Frontal cortex (tissue), 4 donors: ENCODE data around the gene STOML2. TPM values are rescaled to one million over a fixed set of nuclear protein-coding genes. Genes with fewer than 3 reads are reported as not detected.
A peak's percentile ranks its signal among the peaks of the same experiment; 100 is the strongest.
"Not testable (repeated sequence)": the region's sequence is repeated elsewhere in the genome, so short reads cannot be mapped to it uniquely, and the experiment has no call there.

Source experiments
- DNase-seq, 2 donors: peaks; one replicate each; pipeline ENCODE4 v3.0.0; 2012; ENCODE audit warnings: low spot score in 2 of 2
- FAIRE-seq: peaks from 2 replicates; lab custom pipeline; 2012; peaks lifted over from hg19 to GRCh38; lab: Jason Lieb, UNC
- total RNA-seq: library from RNA; depleted of rRNA; stranded (reverse); fragments of >200 nt; gene quantifications from one replicate; pipeline ENCODE4 v1.2.3, GENCODE V29; 2014
- donor health status: control.
- donor health status: control.
- donor health status: control.

The STOML2 gene
- 55.4 TPM for total RNA-seq

GRCh38 chr9:35102769-35103659, at the start of gene STOML2:
STOML2 (minus strand) TSS chr9:35103131; CDS start chr9:35103094, 37 bp downstream.
- FAIRE-seq (no peak), DNase-seq (peak; percentile 92 to 97)

DNA sequence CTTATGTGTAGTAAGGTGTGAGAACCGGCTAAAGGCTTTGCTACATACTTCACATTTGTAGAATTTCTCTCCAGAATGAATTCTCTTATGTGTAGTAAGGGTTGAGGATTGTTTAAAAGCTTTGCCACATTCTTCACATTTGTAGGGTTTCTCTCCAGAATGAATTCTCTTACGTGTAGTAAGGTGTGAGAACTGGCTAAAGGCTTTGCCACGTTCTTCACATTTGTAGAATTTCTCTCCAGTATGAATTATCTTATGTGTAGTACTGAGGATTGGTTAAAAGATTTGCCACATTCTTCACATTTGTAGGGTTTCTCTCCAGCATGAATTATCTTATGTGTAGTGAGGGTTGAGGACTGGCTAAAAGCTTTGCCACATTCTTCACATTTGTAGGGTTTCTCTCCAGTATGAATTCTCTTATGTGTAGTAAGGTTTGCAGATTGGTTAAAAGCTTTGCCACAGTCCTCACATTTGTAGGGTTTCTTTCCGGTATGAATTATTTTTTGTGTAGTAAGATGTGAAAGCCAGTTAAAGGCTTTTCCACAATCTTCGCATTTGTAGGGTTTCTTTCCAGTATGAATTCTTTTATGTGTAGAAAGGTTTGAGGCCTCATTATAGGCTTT, 45.1 kb upstream of the STOML2 start:
- DNase-seq, FAIRE-seq: not testable (repeated sequence)

GRCh38 chr9:35142037-35142436, 39.1 kb upstream of the STOML2 start:
- DNase-seq = no peak
- no peak for FAIRE-seq

DNA sequence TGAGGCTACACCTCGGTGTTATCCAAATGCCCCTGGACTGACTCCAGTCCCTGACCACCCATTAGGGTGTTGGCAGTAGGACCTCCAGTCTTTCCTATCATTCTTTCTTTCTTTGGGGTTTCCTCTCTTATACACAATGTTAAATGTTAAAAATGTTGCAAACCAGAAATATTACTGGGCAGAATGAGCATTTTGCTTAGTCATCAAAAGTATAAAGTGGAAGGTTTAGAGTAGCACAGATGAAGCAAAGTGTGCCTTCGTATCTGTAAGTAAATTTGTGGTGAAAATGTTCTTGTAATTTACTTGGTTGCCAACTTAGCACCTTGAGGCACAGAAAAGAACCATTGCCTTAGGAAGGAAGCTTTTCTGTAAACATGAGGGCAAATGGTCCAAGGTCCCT, 37.2 kb upstream of the STOML2 start:
- FAIRE-seq (no peak), DNase-seq (no peak)

GRCh38 chr9:35136866-35137265, 33.9 kb upstream of the STOML2 start:
- FAIRE-seq = no peak
- no peak for DNase-seq

- FAIRE-seq (no peak), DNase-seq (no peak)
Observed at GRCh38 chr9:35135988-35136387, 33.1 kb upstream of the STOML2 start.

- DNase-seq (no peak), FAIRE-seq (no peak)
Observed at GRCh38 chr9:35134920-35135319, 32.0 kb upstream of the STOML2 start.

DNA sequence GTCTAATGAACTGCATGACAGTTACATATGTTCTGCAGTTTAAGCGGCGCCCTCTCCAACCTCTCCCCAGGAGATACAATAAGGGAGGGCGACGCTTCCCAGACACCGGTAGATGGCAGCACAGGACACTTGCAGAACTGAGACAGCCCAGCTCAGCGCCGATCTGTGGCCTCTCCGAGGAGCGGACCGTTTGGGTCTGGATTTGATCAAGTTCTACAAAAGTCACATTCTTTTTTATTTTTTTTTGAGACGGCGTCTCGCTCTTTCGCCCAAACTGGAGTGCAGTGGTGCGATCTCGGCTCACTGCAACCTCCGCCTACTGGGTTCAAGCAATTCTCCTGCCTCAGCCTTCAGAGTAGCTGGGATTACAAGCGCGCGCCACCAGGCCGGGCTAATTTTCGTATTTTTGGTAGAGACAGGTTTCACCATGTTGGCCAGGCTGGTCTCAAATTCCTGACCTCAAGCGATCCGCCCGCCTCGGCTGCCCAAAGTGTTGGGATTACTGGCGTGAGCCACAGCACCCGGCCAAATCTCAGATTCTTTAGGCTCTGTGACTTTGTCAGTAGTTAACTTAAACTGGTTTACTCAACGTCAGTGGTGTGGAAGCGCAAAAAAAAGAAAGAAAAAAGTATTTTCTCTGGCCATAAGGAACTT, 14.1 kb upstream of the STOML2 start:
- FAIRE-seq = no peak
- DNase-seq = peak in 1 of 2 donors; percentile 76

GRCh38 chr9:35116539-35116897, 13.6 kb upstream of the STOML2 start:
- no peak for FAIRE-seq
- DNase-seq = no peak

- no peak for FAIRE-seq
- DNase-seq = peak; percentile 64 to 85
Observed at GRCh38 chr9:35115680-35116538, 13.0 kb upstream of the STOML2 start, which contains the start of gene ATOSB. ATOSB (minus strand) TSS chr9:35115862; CDS start chr9:35108274, 7,588 bp downstream.

DNA sequence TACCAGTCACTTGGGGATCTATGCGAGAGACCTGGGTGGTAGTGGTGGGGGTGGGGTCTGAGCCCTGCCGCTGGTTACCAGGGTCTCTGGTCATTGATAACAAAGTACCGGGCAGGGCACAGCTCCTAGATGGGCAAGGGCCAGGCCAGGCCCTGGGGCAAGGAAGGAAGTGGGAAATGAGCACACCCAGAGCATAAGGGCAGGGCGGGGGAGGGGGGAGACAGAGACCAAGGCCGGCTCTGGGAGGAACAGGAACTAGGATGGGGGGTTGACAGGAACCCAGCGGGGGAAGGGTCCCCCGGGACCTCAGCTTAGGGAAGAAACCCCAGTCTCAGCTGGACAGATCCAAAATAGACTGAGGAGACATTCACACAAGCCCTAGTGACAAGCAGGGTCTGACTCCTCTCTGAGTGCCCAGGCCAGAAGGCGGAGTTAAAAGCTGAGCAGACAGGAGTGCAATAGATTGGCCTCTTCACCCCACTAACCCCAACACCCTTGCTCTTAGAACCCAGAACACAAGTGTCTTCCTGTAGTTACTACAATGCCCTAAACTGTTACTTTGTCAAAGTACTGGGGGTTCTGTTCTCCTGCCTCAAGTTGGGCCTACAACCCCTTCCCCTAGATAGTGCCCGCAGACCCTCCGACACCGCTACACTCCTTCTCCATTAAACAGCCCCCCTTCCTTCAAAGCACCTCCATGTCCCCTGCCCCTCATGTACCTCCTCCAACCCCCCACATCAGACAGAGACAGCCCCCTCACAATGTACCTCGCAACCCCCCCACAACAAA, 12.1 kb upstream of the STOML2 start:
- FAIRE-seq = no peak
- no peak for DNase-seq

- FAIRE-seq = no peak
- peak in 1 of 2 donors; percentile 68 for DNase-seq
Observed at GRCh38 chr9:35114113-35114839, 11.3 kb upstream of the STOML2 start.

- DNase-seq (no peak), FAIRE-seq (no peak)
Observed at GRCh38 chr9:35112257-35113020, 9.5 kb upstream of the STOML2 start.

DNA sequence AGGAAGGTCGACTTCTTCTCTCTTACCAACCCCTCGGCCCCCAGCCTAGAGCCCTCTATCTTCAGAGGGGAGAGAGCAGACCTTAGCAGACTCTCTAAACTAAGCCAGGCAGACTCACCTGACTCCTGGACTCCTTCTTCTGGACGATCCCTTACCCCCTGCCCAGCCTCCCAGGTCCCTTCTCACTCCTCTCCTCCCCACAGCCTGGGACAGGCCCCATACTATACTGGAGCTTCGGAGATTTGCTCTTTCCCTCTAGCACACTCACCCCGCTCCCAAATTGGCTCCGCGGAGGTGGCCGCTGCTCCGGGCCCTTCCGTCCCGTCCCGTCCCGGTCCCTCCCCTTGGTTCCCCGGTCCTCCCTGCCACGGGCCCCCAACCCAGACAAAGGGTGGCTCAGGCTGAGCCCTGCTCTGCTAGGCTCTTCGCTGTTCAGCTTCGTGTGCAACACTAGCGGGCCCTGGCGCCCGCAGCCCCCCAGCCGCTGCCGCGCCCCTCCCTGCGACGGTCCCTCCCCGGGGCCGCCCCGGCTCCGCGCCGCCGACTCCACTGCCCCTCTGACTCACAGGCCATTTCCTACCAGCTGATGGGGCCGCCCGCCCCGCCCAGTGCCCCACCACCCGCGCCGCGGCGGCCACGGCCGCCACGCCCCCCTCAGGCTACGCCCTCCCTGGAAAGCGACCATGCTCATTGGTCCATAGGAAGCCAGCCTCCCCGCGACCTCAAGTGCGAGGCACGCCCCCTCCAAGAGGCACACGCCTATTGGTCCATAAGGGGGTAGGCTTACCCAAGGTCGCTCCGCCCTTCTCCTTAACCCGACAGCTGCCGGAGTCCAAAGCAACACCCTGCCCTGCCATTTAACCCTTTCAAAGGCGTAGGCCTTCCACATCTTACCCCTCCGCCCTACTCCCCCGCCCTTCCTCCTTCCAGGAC, 8.3 kb upstream of the STOML2 start:
- DNase-seq (peak; percentile 96), FAIRE-seq (no peak)

DNA sequence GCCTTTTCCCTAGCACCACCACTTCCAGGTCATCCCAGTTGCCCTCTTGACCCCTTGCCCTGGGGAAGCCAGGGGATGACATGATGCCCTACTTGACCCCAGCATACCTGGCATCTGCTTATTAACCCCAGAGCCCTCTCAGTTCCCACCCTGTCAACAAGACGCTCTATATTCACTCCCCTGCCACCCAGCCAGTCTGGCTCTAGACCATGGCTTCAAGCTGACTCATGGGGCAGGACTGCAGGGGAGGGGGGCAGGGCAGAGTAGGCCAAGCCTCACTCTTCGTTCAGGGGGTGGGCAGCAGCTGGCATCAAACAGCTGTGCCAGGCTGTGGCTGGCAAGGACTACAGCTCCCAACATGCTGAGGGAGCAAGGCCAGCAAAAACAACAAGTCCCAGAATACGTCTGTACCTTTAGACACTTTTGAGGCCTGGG, 7.4 kb upstream of the STOML2 start:
- DNase-seq (peak; percentile 58 to 59), FAIRE-seq (no peak)

DNA sequence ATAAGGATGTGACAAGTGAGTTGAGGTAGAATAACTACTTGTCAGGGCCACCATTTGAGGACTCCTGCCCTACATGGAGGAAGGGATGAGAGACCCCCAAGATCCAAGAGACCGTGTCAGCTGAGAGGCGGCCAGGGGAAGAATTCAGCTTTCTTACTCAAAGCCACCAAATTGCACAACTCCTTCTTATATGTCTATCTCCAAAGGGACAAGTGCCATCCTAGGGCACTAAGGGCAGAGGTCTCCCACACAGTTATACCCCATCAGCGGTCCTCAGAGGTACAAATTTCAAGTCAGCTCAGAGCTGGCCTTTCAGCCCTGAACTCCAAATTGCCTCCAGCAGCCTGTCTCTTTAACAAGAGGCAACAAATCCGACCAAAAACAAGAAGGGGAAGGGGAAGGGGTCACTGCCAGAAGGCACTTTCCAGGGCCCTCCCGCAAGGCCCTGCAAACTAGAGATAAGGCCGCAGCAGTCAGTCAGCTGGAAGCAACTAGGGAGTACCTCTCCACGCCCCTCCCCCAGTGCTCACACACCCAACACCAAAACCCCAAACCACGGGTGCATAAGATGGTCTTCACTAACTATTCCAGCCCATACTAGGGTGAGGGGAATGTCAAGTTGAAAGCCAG, 6.1 kb upstream of the STOML2 start:
- FAIRE-seq (no peak), DNase-seq (peak in 1 of 2 donors; percentile 21)
